Adrenal gland (tissue), 5 donors: ENCODE results near the gene TOPAZ1.

Source experiments
- POLR2A ChIP-seq, 2 donors: fragments of 450-650 bp; IDR thresholded peaks; one replicate each; pipeline ENCODE4 v1.6.1; 2017; ENCODE audit warnings: antibody characterized with exemption in 2 of 2, mild to moderate bottlenecking in 2 of 2, moderate library complexity in 1 of 2
- TF ChIP-seq, protein P1 (sequence below), 6 experiments: fragments of 450-650 bp in 4 of 6; fragments of 200-600 bp in 2 of 6; sonication (generic) in 1 of 6; IDR thresholded peaks; 1 replicate in 5 of 6; 2 replicates in 1 of 6; pipeline versions ENCODE4 v1.5.1 to v1.8.0; 2016 to 2021; ENCODE audit warnings: antibody characterized with exemption in 6 of 6, mild to moderate bottlenecking in 2 of 6, moderate library complexity in 1 of 6
- donor health status: DM: no; HTN: no; CAD: no.

DNA sequence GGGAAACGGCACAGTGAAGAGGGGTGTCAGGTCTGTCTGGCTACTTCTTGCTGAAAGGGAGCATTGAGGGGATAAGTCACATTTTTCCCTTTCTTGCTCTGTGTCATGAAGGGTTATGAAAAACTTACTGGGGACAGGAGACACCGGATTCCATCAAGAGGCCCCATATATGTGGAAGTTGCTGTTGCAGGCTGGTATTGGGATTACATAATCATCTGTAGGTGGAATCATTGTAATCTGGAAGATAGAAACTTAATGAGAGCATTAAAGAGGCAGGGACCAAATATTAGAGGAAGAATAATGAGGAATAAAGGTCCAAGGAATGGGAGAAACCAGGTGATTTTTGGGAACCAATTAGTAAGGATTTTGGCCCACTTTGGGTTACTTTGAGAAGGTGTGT is 92.6 kb downstream of the TOPAZ1 start:
- TF ChIP-seq, protein P1, sequence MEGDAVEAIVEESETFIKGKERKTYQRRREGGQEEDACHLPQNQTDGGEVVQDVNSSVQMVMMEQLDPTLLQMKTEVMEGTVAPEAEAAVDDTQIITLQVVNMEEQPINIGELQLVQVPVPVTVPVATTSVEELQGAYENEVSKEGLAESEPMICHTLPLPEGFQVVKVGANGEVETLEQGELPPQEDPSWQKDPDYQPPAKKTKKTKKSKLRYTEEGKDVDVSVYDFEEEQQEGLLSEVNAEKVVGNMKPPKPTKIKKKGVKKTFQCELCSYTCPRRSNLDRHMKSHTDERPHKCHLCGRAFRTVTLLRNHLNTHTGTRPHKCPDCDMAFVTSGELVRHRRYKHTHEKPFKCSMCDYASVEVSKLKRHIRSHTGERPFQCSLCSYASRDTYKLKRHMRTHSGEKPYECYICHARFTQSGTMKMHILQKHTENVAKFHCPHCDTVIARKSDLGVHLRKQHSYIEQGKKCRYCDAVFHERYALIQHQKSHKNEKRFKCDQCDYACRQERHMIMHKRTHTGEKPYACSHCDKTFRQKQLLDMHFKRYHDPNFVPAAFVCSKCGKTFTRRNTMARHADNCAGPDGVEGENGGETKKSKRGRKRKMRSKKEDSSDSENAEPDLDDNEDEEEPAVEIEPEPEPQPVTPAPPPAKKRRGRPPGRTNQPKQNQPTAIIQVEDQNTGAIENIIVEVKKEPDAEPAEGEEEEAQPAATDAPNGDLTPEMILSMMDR (IDR thresholded peaks at IDR 0.05) = no peak
- no peak for TF ChIP-seq POLR2A (IDR thresholded peaks at IDR 0.05)
